AG04450 (cell line): ENCODE data around the gene FCAMR. TPM values are rescaled to one million over a fixed set of nuclear protein-coding genes. Genes with fewer than 3 reads are reported as not detected.
A peak's percentile ranks its signal among the peaks of the same experiment; 100 is the strongest.

ENCODE experiments used
- CTCF ChIA-PET: fragments of 300-600, 350-600 bp; formaldehyde crosslinking; extraction: SDS; loops from one replicate; lab custom pipeline; 2022; ENCODE audit warnings: antibody characterized with exemption, inconsistent platforms; lab: Charles Lee
- POLR2A ChIA-PET: fragments of 350-600 bp; formaldehyde crosslinking; extraction: SDS; loops from one replicate; lab custom pipeline; 2021; ENCODE audit warnings: antibody characterized with exemption, inconsistent platforms; lab: Yijun Ruan, JAX
- DNase-seq: peaks from one replicate; pipeline ENCODE4 v3.0.0-alpha.2; 2011; ENCODE audit warnings: low read depth, low spot score
- H3K27ac ChIP-seq: one replicate; pipeline ENCODE4 v1.5.1; 2012; ENCODE audit warnings: low read depth, low read length, control low read depth
- H3K27me3 ChIP-seq: one replicate; pipeline ENCODE4 v1.6.0; 2012; ENCODE audit warnings: low read length; ENCODE audit not compliant: control insufficient read depth, insufficient read depth
- H3K4me3 ChIP-seq: 2 replicates; pipeline ENCODE4 v1.5.1; 2011; ENCODE audit warnings: mild to moderate bottlenecking, low read depth, low read length, control low read depth
- H3K9me3 ChIP-seq: 2 replicates; pipeline ENCODE4 v1.5.1; 2012; ENCODE audit warnings: low read length; ENCODE audit not compliant: control insufficient read depth, insufficient read depth
- CTCF ChIP-seq: IDR thresholded peaks from 2 replicates; pipeline ENCODE4 v1.5.1; 2011; ENCODE audit warnings: low read depth, low read length, control low read depth, inconsistent platforms
- polyA plus RNA-seq: library from polyadenylated mRNA; depleted of rRNA; stranded (reverse); fragments of >200 nt; gene quantifications from 2 replicates; pipeline ENCODE4 v1.2.3, GENCODE V29; 2011

Gene FCAMR
- polyA plus RNA-seq, 1 experiment = not detected

GRCh38 chr1:206979379-206980043 lies 9.3 kb upstream of the FCAMR start:
- Histone ChIP-seq H3K9me3 (no peaks in the 10 kb centered on the region), H3K27me3 (peaks cover 36% of the 10 kb centered on the region), H3K4me3 (no peak overlapping the region), H3K27ac (no peak overlapping the region)
- ChIA-PET CTCF (interaction anchor here (0.6 to 3.5 kb wide), 13 partner anchors 11 to 367 kb away, joined by 3 to 12 read pairs (median 5); partner anchors contain the start of gene EIF2D), POLR2A (no interaction called here)
- DNase-seq = no peak
- TF ChIP-seq CTCF = peak; percentile 69

DNA sequence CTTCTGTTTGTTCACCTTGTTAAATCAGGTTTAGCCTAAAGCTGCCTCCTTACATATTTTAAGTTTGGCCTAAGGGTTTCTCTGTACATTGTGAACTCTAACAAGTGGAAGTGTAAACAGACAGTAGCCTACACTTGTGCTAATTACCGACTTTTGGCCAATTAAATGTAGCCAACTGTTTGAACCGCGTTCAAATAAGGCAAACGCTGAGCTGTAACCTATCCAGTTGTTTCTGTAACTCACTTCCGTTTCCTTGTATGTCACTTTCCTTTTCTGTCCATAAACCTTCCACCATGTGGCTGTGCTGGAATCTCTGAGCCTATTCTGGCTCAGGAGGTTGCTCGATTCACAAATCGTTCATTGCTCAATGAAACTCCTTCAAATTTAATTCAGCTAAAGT lies 8.0 kb upstream of the FCAMR start:
- ChIA-PET CTCF (interaction anchor here (1.0 to 1.4 kb wide), 2 partner anchors 66 to 347 kb away, joined by 3 to 5 read pairs; no protein-coding TSS in a partner anchor), POLR2A (no interaction called here)
- no peak overlapping the region for H3K27ac ChIP-seq
- no peaks in the 10 kb centered on the region for H3K9me3 ChIP-seq
- no peak for DNase-seq
- TF ChIP-seq CTCF = no peak
- H3K27me3 ChIP-seq = peaks cover 33% of the 10 kb centered on the region
- no peak overlapping the region for H3K4me3 ChIP-seq

DNA sequence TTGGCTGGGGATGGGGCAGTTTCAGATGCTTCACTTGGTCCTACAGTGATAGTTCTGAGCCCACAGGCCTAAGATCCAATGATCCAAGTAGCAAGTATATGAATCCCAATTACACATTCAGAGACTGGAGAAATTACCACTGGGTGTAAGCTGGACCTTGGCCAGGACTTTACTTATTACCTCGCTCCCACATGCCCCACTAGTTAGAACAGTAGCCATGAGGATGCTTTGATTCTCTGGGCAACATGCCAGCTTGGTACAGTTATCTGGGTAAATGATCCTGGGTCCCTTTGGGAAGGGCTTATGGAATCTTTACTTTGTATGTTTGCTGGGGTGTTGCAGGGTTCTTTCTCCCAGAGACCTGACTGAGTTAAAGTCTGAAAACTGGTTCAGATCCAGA lies 5.0 kb upstream of the FCAMR start:
- POLR2A ChIA-PET = no interaction called here
- CTCF ChIA-PET = interaction anchor here (0.6 kb wide), 1 partner anchor 430 kb away, joined by 3 read pairs; no protein-coding TSS in a partner anchor
- TF ChIP-seq CTCF = no peak
- H3K27ac ChIP-seq = no peak overlapping the region
- DNase-seq = no peak
- peaks cover 28% of the 10 kb centered on the region for H3K27me3 ChIP-seq
- H3K4me3 ChIP-seq = no peak overlapping the region
- no peaks in the 10 kb centered on the region for H3K9me3 ChIP-seq

DNA sequence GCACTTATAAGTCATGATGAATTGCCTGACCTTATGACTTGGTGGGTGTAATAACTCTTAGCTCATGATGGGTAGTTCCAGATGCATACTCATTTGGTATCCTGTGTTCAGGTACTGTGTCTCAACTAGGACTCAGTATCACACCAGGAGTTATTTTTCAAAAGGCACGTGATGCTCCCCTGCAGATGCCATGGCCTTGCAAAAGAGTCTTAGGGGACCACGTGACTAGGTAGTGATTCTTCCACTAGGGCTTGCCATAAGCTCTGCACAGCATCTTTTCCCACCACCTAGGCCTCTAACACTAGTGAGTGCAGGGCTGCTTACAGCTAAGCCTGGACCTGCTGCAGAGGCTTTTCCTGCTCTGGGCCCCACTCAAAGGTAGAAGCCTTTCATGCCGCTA lies 3.9 kb upstream of the FCAMR start:
- Histone ChIP-seq H3K27ac (no peak overlapping the region), H3K9me3 (no peaks in the 10 kb centered on the region), H3K4me3 (no peak overlapping the region), H3K27me3 (peaks cover 28% of the 10 kb centered on the region)
- no peak for DNase-seq
- TF ChIP-seq CTCF = no peak
- POLR2A ChIA-PET = no interaction called here
- CTCF ChIA-PET = interaction anchor here (3.3 kb wide), 1 partner anchor 8 kb away, joined by 18 read pairs; no protein-coding TSS in a partner anchor

- Histone ChIP-seq H3K9me3 (no peaks in the 10 kb centered on the region), H3K27ac (no peak overlapping the region), H3K27me3 (peaks cover 29% of the 10 kb centered on the region), H3K4me3 (no peak overlapping the region)
- TF ChIP-seq CTCF = no peak
- DNase-seq = no peak
- ChIA-PET CTCF (interaction anchor here (0.9 to 3.3 kb wide), 3 partner anchors 9 to 309 kb away, joined by 3 to 18 read pairs (median 3); no protein-coding TSS in a partner anchor), POLR2A (interaction anchor here (0.8 kb wide), 1 partner anchor 63 kb away, joined by 4 read pairs; no protein-coding TSS in a partner anchor)
Observed at GRCh38 chr1:206972728-206973127, 2.5 kb upstream of the FCAMR start.
